Mucosa of gallbladder (tissue), 1 donor: ENCODE results near the gene C11orf86. TPM values are rescaled to one million over a fixed set of nuclear protein-coding genes. Genes with fewer than 3 reads are reported as not detected.
"Not testable (repeated sequence)": the region's sequence is repeated elsewhere in the genome, so short reads cannot be mapped to it uniquely, and the experiment has no call there.

Source experiments
- DNase-seq: peaks from one replicate; pipeline ENCODE4 v3.0.0-alpha.2; 2020; ENCODE audit warnings: low spot score
- total RNA-seq: library from RNA; stranded (reverse); gene quantifications from one replicate; pipeline ENCODE4 v1.2.1, GENCODE V29; 2021
- donor health status: DM: no; HTN: no; CAD: no.

C11orf86 gene
- total RNA-seq, 1 donor from 2014 or later = not detected

DNA sequence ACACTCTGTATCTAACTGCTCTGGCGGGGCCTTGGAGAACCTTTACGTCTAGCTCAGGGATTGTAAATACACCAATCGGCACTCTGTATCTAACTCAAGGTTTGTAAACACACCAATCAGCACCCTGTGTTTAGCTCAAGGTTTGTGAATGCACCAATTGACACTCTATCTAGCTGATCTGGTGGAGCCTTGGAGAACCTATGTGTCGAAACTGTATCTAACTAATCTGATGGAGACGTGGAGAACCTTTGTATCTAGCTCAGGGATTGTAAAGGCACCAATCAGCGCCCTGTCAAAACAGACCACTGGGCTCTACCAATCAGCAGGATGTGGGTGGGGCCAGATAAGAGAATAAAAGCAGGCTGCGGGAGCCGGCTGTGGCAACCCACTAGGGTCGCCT lies 14.3 kb downstream of the C11orf86 start:
- DNase-seq = not testable (repeated sequence)

DNA sequence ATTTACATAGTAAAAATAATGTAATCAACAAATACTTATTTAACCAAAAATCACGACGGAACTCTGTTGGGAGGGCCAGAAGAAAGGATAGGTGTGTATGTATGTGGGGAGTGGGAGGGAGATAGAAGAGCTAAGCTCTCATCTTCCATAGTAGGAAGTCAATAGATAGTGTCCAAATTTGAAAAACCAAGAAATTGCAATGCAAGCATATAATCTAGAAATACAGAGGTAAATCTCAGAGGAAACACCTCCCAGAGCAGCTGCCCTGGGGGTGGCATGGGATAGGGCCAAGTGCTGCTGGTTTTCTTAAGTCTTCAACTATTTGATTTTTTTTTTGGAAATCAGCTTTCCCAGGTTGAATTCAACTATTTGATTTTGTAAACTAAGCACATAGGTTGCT lies 16.9 kb downstream of the C11orf86 start:
- no peak for DNase-seq

- no peak for DNase-seq
Observed at GRCh38 chr11:66996609-66997273, 21.6 kb downstream of the C11orf86 start.

DNA sequence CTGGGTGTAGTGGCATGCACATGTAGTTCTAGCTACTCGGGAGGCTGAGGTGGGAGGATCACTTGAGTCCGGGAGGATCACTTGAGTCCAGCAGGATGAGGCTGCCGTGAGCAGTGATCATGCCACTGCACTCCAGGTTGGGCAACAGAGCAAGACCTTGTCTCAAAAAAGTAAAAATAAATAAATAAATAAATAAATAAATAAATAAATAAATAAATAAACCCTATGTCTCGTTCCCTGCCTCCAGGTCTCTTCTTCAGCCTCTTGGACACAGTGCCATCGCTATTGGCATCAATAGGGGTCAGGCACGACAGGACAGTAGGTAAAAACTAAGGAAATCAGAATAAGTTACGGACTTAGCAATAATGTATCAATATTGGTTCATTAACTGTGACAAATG lies 24.5 kb downstream of the C11orf86 start:
- no peak for DNase-seq

DNA sequence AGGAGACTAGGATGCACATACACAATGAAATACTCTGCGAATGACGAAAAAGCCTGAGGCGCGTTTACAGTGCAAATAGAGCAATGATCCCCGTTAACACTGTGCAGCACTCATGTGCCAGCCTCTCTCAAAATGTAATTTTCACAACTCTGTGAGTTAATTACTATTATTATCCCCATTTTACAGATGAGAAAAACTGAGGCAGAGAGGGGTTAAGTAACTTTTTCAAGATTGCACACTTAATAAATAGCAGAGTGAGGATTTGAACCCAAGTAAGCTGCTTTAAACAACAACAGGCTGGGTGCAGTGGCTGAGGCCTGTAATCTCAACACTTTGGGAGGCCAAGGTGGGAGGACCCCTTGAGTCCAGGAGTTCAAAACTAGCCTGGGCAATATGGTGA lies 26.2 kb downstream of the C11orf86 start:
- no peak for DNase-seq

- DNase-seq = no peak
Observed at GRCh38 chr11:67002297-67002913, 27.3 kb downstream of the C11orf86 start.

- DNase-seq = no peak
Observed at GRCh38 chr11:67002921-67003411, 27.9 kb downstream of the C11orf86 start.

DNA sequence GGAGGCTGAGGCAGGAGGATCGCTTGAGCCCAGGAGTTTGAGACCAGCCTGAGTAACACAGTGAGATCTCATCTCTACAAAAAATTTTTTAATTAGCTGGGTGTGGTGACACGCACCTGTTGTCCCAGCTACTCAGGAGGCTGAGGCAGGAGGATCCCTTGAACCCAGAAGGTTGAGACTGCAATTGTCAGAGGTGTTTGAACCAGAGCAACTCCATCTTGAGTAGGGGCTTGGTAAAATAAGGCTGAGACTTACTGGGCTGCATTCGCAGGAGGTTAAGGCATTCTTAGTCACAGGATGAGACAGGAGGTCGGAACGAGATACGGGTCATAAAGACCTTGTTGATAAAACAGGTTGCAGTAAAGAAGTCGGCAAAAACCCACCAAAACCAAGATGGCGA lies 30.1 kb downstream of the C11orf86 start:
- not testable (repeated sequence) for DNase-seq

DNA sequence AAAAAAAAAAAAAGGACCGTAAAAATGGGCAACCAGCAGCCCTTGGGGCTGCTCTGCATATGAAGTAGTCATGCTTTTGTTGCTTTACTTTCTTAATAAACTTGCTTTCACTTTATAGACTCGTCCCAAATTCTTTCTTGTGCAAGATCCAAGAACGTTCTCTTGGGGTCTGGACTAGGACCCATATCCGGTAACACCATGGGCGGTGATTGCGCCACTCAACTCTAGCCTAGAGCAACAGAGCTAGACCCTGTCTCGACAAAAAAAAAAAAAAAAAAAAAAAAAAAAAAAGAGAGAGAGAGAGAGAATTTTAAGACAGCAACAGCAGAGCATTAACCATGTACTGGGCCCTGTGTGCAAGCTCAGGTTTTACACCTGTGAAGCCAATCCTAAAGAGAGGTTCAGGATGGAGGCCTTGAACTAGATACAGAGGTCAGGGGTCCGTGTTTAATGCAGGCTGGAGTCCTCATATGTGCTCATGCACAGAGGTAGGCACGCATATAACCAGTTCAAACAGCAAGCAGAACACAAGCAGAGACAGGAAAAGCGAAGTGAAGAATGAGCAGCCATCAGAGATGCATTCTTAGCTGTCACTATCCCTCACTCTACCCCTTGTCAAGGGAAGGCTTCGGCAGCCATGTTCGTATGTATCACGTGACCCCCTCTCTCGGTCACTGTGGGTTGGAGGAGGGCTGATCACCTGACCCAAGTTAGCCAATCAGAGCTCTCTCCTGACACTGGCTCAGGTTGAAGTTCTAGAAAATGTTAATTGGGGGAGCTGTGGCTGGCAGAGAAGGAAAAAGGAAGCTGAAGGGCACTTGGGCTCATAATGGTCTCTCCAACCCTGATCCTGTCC lies 31.2 kb downstream of the C11orf86 start:
- no peak for DNase-seq

- DNase-seq = no peak
Observed at GRCh38 chr11:67007126-67007525, 32.0 kb downstream of the C11orf86 start.

DNA sequence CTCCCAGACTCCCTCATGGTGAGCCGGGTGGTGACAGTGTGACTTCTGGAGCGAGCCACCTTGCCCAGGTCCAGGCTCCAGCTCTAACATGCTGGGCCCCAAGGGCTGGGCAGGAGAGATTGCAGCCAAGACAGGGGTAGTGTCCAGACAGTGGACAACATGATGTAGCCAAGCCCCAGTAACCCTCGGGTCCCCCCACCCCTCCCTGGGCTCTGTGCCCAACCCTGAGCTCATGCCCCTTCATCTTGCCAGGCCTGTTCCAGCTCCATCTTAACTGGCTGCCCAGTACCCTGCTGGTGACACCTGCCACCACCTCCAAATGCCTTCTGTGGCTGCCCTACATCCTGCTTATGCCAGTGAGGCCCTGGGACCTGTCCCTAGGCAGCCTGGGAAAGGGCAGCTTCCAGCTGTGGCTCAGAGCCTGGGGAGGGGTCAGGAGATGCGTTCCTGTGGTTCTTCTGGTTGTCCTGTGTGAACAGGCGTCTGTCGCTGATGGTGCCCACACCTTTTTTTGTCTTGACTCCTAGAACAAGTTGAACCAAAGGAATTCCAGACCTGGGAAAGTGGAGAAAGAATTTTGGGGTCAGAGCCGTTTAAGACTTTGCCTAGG lies 35.3 kb downstream of the C11orf86 start:
- no peak for DNase-seq

DNA sequence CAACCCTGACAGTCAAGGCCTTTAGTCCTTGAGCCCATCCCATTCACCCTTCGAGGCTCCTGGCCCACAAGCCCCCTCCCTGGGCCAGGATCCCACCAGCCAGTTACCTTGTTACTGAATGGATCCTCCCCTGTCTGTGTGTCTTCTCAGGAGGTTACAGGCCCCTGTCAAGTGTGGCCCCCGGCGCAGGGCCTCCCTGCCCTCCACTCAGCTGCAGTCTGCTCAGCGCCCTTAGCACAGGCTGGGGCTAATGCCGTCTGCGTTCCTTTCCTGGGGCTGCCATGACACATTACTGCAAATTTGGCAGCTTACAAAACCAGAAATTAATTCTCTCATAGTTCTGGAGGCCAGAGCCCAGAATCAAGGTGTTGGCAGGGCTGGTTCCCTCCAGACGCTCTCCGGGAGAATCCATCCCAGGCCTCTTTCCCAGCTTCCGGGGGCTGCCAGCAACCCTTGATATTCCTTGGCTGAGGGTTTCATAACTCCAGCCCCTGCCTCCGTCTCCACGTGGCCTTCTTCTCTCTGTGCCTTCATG lies 38.5 kb downstream of the C11orf86 start:
- no peak for DNase-seq

GRCh38 chr11:67014343-67014742 lies 39.2 kb downstream of the C11orf86 start:
- DNase-seq = no peak

DNA sequence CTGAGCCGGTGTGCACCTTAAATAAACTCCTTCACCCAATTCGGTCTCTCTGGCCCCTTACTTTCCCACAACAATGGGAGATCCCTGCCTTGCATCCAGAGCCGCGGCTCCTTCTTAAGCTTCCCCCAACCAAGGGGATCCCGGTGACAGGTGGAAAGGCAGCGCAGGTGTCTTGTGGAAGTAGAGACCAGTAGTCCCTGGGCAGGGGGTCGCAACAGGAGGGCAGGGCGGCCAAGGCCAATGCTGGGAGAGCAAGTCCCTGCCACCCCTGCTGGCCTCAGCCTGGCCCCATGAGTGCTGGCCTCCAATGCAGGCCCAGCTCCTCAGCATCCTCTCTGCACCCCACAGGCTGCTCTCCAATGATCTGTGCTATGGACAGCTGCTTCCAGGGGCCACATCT lies 39.9 kb downstream of the C11orf86 start:
- no peak for DNase-seq

DNA sequence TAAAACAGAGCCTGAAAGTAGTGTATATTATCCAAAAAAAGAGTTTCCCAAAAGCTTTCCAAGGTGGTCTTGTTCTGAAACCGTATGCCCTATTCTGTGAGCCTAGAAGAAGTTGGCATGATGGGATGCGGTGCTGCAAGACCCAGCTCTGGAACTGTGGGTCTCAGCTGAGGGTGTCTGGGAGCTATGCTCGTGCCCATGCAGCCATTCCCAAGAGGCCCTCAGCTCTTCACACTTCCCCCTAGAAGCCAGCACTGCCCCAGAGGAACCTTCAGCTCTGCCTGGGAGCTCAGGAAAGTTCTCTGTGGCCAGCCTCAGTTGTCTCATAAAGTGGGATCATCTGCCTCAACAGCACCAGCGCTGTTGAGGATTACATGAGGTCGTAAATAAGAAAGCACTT lies 41.4 kb downstream of the C11orf86 start:
- no peak for DNase-seq

DNA sequence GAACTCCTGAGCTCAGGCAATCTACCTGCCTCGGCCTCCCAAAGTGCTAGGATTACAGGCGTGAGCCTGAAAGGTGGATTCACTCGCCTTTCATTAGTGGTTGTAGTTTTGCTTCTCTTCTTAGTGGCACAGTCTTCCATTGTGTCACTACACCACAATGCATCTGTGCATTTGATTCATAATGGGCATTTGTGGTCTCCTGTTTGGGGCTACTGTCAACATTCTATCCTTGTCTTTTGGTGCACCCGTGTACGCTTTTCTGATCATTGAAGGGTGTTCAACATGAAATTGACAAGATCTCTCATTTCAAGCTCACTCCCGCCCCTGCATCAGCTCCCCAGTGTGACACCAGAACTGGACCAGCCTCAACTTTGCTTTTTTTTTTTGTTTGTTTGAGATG lies 45.8 kb downstream of the C11orf86 start:
- DNase-seq = no peak

DNA sequence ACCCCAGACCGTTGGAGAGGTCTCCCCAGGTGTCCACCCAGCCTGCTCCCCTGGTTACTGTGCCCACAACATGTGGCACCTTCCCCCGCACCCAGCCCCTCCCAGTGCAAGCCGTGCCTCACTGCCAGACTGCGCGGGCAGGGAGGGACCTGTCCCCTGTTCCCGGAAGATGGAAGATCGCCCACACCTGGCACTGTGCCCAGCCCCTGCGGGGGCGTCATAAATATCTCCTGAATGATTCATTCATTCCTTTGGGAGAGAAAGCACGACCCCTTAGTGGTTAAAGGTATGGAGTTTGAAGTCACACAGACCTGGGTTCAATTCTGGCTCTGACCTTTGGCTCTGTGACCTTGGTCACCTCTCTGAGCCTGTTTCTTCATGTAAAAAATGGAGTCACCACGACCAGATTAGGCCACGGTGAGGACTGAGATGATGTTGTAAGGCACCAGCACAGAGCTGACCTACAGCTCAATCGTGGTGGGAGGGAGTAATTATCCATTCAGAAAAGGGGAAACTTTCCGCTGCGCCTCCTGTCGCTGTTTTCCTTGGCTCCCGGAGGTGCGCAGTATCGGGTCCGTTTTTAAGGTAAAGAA lies 47.3 kb downstream of the C11orf86 start:
- DNase-seq = no peak

- DNase-seq = no peak
Observed at GRCh38 chr11:67022961-67023956, 48.2 kb downstream of the C11orf86 start, which contains the start of gene SYT12. Gene SYT12, plus strand, starts transcription at chr11:67023134. Its CDS starts 7,011 bp downstream, at chr11:67030145.

DNA sequence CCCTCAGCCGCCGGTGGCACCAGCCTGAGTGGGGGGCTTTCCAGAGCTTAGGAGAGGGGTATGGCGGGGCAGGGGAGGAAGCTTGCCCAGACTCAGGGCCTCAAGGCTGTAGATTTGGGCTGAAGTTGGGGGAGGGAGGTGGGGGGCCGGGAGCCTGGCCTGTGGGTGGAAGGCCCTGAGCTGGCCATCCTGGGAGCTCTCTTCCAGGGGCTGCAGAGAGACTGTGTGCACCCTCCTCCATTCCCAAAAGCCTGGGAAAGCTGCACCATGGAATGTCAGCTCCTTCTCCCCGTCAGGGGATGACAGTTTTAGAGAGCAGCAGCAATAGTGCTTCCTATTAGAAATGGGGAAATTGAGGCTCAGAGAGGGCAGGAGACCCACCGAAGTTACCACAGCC lies 48.9 kb downstream of the C11orf86 start:
- no peak for DNase-seq

- DNase-seq = no peak
Observed at GRCh38 chr11:67024410-67024809, 49.3 kb downstream of the C11orf86 start.
